ENCODE results near the gene TMEM208. TPM values are rescaled to one million over a fixed set of nuclear protein-coding genes. Genes with fewer than 3 reads are reported as not detected.

Gene TMEM208
- total and polyA plus RNA-seq, 2 experiments from 2014 or later = 47.5 to 181 TPM

DNA sequence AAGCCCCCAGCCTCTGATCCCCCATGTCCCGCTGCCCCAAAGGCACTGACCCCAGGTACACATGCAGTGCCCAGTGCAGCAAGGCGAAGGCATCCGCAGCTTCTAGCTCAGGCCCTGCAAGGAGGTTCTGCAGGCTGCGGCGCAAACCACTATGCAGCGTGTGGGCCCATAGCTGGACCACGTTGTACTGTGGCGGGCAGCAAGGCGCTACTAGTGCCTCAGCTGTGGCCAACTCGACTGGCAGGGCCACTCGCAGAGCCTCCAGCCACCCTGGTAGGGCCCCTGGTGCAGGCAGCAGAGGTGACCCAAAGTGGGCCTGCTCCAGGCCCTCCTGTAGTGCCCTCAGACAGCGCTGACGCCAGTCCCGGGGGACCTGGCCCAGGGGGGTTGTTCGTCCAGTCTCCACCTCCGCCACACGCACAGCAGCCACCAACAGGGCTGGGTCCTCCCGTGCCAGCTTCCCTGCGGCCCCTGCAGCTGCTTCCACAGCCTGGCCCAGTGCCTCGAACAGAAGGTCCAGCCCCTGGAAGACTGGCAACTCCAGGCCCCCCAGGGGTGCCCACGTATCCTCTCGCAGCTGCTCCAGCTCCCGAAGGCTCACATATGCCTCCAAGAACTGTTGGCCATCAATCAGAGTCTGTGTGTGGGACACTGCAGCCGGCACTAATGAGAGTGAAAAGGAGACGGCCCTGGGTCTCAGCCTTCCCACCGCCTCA, 39.6 kb upstream of the TMEM208 start:
- Histone ChIP-seq H3K79me2 (peaks cover 12% of the 10 kb centered on the region), H3K9me3 (ENCODE audit: low read depth) (no peaks in the 10 kb centered on the region)

DNA sequence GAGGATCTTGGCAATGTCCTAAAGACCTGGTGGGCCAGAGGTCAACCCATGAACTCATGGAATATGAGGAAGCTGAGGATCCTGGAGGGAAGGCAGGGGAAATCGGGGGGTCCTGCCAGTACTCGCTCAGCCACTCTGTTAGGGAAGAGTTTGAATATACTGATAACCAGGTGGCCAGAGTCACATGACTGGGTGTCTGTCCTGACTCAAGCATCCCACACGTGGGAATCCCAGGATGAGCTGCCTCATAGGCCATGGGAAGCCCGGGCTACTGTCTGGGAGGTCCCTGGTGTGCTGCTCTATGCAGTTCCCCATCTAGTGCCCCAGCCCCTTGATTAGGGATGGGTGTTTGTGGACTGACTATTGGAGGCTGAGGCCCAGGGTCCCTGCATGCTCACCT, 38.6 kb upstream of the TMEM208 start:
- H3K9me2 ChIP-seq (replicated peaks; ENCODE audit: insufficient read depth) = no peaks in the 10 kb centered on the region
- no peaks in the 10 kb centered on the region for H4K20me1 ChIP-seq (ENCODE audit: insufficient read depth, poor library complexity, severe bottlenecking)
- peaks cover 13% of the 10 kb centered on the region for H3K79me2 ChIP-seq
- H3K4me3 ChIP-seq = no peak overlapping the region
- no peak overlapping the region for H3K4me2 ChIP-seq
- DNase-seq (ENCODE audit: low spot score) = no peak
- H3K27me3 ChIP-seq = no peaks in the 10 kb centered on the region
- H3K9me3 ChIP-seq (ENCODE audit: low read depth) = no peaks in the 10 kb centered on the region
- TF ChIP-seq, protein P1, sequence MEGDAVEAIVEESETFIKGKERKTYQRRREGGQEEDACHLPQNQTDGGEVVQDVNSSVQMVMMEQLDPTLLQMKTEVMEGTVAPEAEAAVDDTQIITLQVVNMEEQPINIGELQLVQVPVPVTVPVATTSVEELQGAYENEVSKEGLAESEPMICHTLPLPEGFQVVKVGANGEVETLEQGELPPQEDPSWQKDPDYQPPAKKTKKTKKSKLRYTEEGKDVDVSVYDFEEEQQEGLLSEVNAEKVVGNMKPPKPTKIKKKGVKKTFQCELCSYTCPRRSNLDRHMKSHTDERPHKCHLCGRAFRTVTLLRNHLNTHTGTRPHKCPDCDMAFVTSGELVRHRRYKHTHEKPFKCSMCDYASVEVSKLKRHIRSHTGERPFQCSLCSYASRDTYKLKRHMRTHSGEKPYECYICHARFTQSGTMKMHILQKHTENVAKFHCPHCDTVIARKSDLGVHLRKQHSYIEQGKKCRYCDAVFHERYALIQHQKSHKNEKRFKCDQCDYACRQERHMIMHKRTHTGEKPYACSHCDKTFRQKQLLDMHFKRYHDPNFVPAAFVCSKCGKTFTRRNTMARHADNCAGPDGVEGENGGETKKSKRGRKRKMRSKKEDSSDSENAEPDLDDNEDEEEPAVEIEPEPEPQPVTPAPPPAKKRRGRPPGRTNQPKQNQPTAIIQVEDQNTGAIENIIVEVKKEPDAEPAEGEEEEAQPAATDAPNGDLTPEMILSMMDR (IDR thresholded peaks at IDR 0.05; ENCODE audit: poor library complexity) = no peak
- TF ChIP-seq EZH2phosphoT487 (IDR thresholded peaks at IDR 0.05; ENCODE audit: low read depth, severe bottlenecking, unreplicated experiment) (no peak), EZH2 (IDR thresholded peaks at IDR 0.05; ENCODE audit: borderline replicate concordance) (no peak)
- peaks cover 13% of the 10 kb centered on the region for H3K4me1 ChIP-seq (ENCODE audit: insufficient read depth)
- H2AFZ ChIP-seq = no peak overlapping the region
- no peaks in the 10 kb centered on the region for H3K36me3 ChIP-seq (replicated peaks; ENCODE audit: insufficient read depth, low read depth)
- no peak overlapping the region for H3K27ac ChIP-seq
- 71% methylated on average over 4 of the region's 4 CpGs for WGBS (ENCODE audit: low lambda C conversion rate, missing lambda C conversion rate)

More for the DNA sequence above, 39.6 kb upstream of the TMEM208 start:
- Histone ChIP-seq H3K36me3 (replicated peaks; ENCODE audit: insufficient read depth, low read depth) (no peaks in the 10 kb centered on the region), H3K27me3 (no peaks in the 10 kb centered on the region), H3K4me2 (no peak overlapping the region), H4K20me1 (ENCODE audit: insufficient read depth, poor library complexity, severe bottlenecking) (no peaks in the 10 kb centered on the region), H3K27ac (no peak overlapping the region), H3K4me3 (no peak overlapping the region), H2AFZ (no peak overlapping the region), H3K4me1 (ENCODE audit: insufficient read depth) (peaks cover 11% of the 10 kb centered on the region), H3K9me2 (replicated peaks; ENCODE audit: insufficient read depth) (no peaks in the 10 kb centered on the region)
- DNase-seq (ENCODE audit: low spot score) = no peak
- WGBS (ENCODE audit: low lambda C conversion rate, missing lambda C conversion rate) = 93% methylated on average over 26 of the region's 26 CpGs
- TF ChIP-seq EZH2 (IDR thresholded peaks at IDR 0.05; ENCODE audit: borderline replicate concordance) = no peak
- TF ChIP-seq, protein P1 (IDR thresholded peaks at IDR 0.05; ENCODE audit: poor library complexity) = no peak
- TF ChIP-seq EZH2phosphoT487 (IDR thresholded peaks at IDR 0.05; ENCODE audit: low read depth, severe bottlenecking, unreplicated experiment) = no peak

DNA sequence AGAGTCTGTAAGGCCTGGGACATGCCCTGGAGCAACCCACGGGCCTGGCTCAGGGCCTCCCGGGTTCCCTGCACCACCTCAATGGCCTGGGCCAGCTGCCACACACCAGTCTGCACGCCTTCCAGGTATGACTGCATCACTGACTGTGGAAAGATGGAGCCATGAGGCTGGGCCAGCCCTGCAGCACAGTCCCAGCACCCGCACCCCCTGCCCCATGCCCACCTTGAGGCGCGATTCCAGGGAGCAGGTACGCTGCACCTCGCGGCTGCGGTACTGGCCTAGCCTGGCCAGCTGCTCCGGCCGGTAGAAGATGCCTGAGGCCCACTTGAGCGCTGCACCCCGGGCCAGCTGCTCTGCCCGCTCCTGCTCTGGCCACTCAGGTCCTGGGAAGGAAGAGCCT, 38.1 kb upstream of the TMEM208 start:
- H3K4me2 ChIP-seq = no peak overlapping the region
- 89% methylated on average over 15 of the region's 15 CpGs for WGBS (ENCODE audit: low lambda C conversion rate, missing lambda C conversion rate)
- DNase-seq (ENCODE audit: low spot score) = no peak
- H3K9me3 ChIP-seq (ENCODE audit: low read depth) = no peaks in the 10 kb centered on the region
- H3K36me3 ChIP-seq (replicated peaks; ENCODE audit: insufficient read depth, low read depth) = no peaks in the 10 kb centered on the region
- no peak overlapping the region for H3K4me3 ChIP-seq
- peaks cover 17% of the 10 kb centered on the region for H3K4me1 ChIP-seq (ENCODE audit: insufficient read depth)
- no peak overlapping the region for H2AFZ ChIP-seq
- no peaks in the 10 kb centered on the region for H3K9me2 ChIP-seq (replicated peaks; ENCODE audit: insufficient read depth)
- no peak overlapping the region for H3K27ac ChIP-seq
- H3K27me3 ChIP-seq = no peaks in the 10 kb centered on the region
- TF ChIP-seq EZH2phosphoT487 (IDR thresholded peaks at IDR 0.05; ENCODE audit: low read depth, severe bottlenecking, unreplicated experiment) = no peak
- peaks cover 17% of the 10 kb centered on the region for H3K79me2 ChIP-seq
- no peaks in the 10 kb centered on the region for H4K20me1 ChIP-seq (ENCODE audit: insufficient read depth, poor library complexity, severe bottlenecking)

DNA sequence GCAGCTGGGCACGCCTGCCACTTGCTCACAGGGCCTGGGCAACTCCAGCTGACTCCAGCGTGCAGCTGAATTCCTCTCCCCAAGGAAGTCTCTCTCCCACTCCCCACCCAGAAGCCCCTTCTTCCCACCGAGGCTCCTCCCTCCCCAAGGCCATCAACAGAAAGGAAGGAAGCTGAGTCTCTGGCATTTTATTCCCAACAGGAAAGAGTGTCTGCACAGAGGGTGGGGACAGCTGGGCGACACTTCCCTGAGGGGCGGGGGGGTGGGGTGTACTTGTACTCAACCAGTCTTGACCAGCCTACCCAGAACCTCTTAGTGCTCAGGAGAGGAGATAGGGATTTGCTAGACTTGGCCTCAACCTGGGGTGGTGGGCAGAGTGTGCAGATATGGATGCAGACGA, 36.9 kb upstream of the TMEM208 start, which contains the start of gene EXOC3L1:
Gene EXOC3L1, minus strand, starts transcription at position 96 of the 400 bp plus-strand sequence. CDS start 460 bp downstream, outside the sequence.
- Histone ChIP-seq H3K9me2 (replicated peaks; ENCODE audit: insufficient read depth) (no peaks in the 10 kb centered on the region), H3K4me1 (ENCODE audit: insufficient read depth) (peaks cover 12% of the 10 kb centered on the region), H3K27ac (no peak within 1 kb of the TSS), H3K79me2 (peaks cover 22% of the 10 kb centered on the region), H3K36me3 (replicated peaks; ENCODE audit: insufficient read depth, low read depth) (no peaks in the 10 kb centered on the region), H3K9me3 (ENCODE audit: low read depth) (no peaks in the 10 kb centered on the region), H3K4me2 (no peak within 1 kb of the TSS), H4K20me1 (ENCODE audit: insufficient read depth, poor library complexity, severe bottlenecking) (no peaks in the 10 kb centered on the region), H3K27me3 (no peaks in the 10 kb centered on the region), H2AFZ (no peak within 1 kb of the TSS), H3K4me3 (no peak within 1 kb of the TSS)
- DNase-seq (ENCODE audit: low spot score) = no peak
- no peak for TF ChIP-seq EZH2phosphoT487 (IDR thresholded peaks at IDR 0.05; ENCODE audit: low read depth, severe bottlenecking, unreplicated experiment)
- WGBS (ENCODE audit: low lambda C conversion rate, missing lambda C conversion rate) = 55% methylated on average over 6 of the region's 6 CpGs

All from hepatocyte (in vitro differentiated cells).